K562 (cell line): Measurements from ENCODE around the gene COG4. TPM values are rescaled to one million over a fixed set of nuclear protein-coding genes. Genes with fewer than 3 reads are reported as not detected.
A peak's percentile ranks its signal among the peaks of the same experiment; 100 is the strongest.

Experiments
- CEBPB ChIP-seq: fragments of 450-650 bp; IDR thresholded peaks from 2 replicates; pipeline ENCODE4 v1.6.1; 2016; ENCODE audit warnings: missing genetic modification characterization, missing compliant biosample characterization
- ESRRA ChIP-seq: fragments of 450-650 bp; IDR thresholded peaks from 2 replicates; pipeline ENCODE4 v1.6.1; 2014; ENCODE audit warnings: low read depth, mild to moderate bottlenecking, moderate library complexity, borderline replicate concordance
- NR4A1 ChIP-seq, 2 experiments: fragments of 250-450 bp in 1 of 2; fragments of 450-650 bp in 1 of 2; sonication (Bioruptor Pico) in 1 of 2; IDR thresholded peaks; 2 replicates each; pipeline versions ENCODE4 v1.4.0 to v1.6.1; 2016 to 2020; ENCODE audit warnings: mild to moderate bottlenecking in 2 of 2, missing compliant biosample characterization in 1 of 2, missing genetic modification characterization in 1 of 2, moderate library complexity in 1 of 2
- SMC3 ChIP-seq: conservative IDR thresholded peaks from 2 replicates; pipeline ENCODE4 v1.6.1; 2011; ENCODE audit warnings: low read depth, low read length, improper control_type of control experiment; ENCODE audit not compliant: insufficient read depth
- ZNF3 ChIP-seq: fragments of 250-450 bp; sonication (Bioruptor Pico); IDR thresholded peaks from 2 replicates; pipeline ENCODE4 v1.5.0; 2021; ENCODE audit warnings: mild to moderate bottlenecking, moderate library complexity
- polyA plus RNA-seq, 8 experiments: library from polyadenylated mRNA; depleted of rRNA in 4 of 8; stranded (reverse) in 5 of 8; unstranded in 3 of 8; fragments of >200 nt; fragmentation: Nextera tagmentation in 2 of 8; fragmentation: Illumina TruSeq in 1 of 8; extraction: Ambion mirVana in 2 of 8; extraction: Trizol in 1 of 8; gene quantifications; 2 replicates each; pipeline versions ENCODE4 v1.2.1 to v1.2.3, GENCODE V29; 2011 to 2014; ENCODE audit warnings: inconsistent platforms in 1 of 8, missing spikeins in 1 of 8
- total RNA-seq, 7 experiments: library from RNA; depleted of rRNA in 6 of 7; stranded (reverse); fragments of >200 nt in 6 of 7; fragmentation: Illumina TruSeq in 2 of 7; extraction: Trizol in 2 of 7; gene quantifications; 2 replicates each; pipeline versions ENCODE4 v1.2.1 to v1.2.3, GENCODE V29; 2011 to 2021; ENCODE audit warnings: low replicate concordance in 1 of 7
- TF ChIP-seq, protein P1 (sequence below), 2 experiments: fragments of 450-650 bp; IDR thresholded peaks; 2 replicates each; pipeline ENCODE4 v1.6.1; 2016; ENCODE audit warnings: mild to moderate bottlenecking in 2 of 2, borderline replicate concordance in 1 of 2, low read depth in 1 of 2, moderate library complexity in 1 of 2
- TF ChIP-seq, protein P2 (sequence below): fragments of 250-450 bp; sonication (Bioruptor Pico); IDR thresholded peaks from 2 replicates; pipeline ENCODE4 v1.8.0; 2021; ENCODE audit warnings: mild to moderate bottlenecking, moderate library complexity
- TF ChIP-seq, protein P3 (sequence below): sonication (generic); formaldehyde crosslinking; IDR thresholded peaks from 2 replicates; pipeline ENCODE4 v1.8.1; 2023; ENCODE audit warnings: missing genetic modification reagents, mild to moderate bottlenecking, borderline replicate concordance
- TF ChIP-seq, protein P4 (sequence below), 2 experiments: fragments of 450-650 bp; IDR thresholded peaks; 2 replicates each; pipeline ENCODE4 v1.6.1; 2016

The COG4 gene
- total and polyA plus RNA-seq, 9 of the 15 experiments (the other 6 are each of a cell fraction or from before 2014, with no cell fraction given), result 13.7 to 73.9 (median 44.2) TPM

DNA sequence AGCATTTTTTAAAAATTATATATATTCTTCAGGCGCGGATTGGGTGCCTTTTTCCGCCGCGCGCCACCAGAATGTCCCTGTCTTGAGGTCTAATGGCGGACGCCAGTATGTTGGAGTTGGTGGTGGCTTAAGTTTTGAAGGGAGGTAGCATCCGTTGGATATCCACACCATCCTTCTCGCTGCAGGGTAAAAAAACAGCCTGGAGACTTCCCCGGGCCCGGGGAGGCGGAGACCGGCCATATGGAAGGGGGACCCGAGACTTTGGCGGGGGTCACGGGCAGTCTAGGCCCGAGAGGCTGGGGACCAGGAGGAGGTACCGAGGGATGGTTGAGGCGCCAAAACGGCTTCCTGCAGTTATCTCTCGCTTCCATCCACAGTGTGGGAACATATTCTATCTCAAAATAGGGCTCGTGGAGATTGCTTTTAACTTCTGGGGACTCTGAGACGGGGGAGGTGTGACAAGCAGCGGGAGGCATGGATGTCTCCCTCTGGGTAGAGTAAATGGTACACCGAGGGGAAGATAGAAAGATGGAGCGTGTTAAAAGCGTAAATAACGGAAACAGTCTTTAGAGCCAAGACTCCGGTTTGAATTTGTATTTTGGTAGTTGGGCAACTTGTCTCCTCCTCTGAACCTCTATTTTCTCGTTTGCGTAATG, 517 bp upstream of the COG4 start, which contains the start of gene SF3B3 (continued):
- TF ChIP-seq, protein P1, sequence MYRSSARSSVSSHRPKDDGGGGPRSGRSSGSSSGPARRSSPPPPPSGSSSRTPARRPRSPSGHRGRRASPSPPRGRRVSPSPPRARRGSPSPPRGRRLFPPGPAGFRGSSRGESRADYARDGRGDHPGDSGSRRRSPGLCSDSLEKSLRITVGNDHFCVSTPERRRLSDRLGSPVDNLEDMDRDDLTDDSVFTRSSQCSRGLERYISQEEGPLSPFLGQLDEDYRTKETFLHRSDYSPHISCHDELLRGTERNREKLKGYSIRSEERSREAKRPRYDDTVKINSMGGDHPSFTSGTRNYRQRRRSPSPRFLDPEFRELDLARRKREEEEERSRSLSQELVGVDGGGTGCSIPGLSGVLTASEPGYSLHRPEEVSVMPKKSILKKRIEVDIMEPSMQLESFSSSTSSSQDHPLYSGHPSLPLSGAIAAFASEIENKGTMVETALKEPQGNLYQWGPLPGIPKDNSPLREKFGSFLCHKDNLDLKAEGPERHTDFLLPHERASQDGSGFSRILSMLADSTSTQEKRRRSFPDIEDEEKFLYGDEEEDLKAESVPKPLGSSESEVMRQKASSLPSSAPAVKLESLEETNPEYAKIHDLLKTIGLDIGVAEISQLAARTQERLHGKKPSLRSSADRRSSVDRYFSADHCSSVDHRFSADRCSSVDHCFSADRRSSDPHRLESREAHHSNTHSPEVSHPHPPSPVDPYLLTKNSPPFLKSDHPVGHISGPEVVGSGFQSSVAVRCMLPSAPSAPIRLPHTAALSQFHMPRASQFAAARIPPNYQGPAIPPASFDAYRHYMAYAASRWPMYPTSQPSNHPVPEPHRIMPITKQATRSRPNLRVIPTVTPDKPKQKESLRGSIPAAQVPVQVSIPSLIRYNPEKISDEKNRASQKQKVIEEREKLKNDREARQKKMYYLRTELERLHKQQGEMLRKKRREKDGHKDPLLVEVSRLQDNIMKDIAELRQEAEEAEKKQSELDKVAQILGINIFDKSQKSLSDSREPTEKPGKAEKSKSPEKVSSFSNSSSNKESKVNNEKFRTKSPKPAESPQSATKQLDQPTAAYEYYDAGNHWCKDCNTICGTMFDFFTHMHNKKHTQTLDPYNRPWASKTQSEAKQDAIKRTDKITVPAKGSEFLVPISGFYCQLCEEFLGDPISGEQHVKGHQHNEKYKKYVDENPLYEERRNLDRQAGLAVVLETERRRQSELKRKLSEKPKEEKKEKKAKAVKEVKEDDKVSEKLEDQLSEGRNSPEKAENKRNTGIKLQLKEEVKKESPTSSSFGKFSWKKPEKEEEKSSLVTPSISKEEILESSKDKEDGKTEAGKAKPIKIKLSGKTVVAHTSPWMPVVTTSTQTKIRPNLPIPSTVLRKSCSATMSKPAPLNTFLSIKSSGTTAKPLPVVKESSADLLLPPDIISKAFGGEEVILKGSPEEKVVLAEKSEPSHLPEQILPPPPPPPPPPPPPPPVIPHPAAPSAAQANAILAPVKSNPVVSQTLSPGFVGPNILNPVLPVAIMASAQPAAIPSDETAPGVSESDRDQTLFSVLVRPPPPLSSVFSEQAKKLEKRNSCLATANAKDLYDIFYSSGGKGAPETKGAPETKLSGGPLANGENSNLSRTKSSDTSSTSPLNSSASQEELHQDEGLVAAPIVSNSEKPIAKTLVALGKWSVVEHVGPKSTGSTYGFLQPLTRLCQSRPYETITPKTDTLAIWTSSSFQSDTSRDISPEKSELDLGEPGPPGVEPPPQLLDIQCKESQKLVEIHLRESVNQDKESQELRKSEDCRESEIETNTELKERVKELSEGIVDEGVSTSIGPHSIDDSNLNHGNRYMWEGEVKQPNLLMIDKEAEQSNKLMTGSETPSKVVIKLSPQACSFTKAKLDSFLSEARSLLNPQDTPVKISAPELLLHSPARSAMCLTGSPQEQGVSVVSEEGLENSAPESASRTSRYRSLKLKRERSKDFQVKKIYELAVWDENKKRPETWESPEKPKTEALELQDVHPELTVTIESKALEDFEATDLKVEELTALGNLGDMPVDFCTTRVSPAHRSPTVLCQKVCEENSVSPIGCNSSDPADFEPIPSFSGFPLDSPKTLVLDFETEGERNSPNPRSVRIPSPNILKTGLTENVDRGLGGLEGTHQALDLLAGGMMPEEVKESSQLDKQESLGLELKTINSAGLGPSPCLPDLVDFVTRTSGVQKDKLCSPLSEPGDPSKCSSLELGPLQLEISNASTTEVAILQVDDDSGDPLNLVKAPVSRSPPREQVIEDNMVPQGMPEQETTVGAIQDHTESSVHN (IDR thresholded peaks at IDR 0.05; ENCODE audit: borderline replicate concordance in 1 of 2, low read depth in 1 of 2), result peak in 1 of 2 experiments; percentile 95; a peak in 2 of 4 replicates
- TF ChIP-seq, protein P2, sequence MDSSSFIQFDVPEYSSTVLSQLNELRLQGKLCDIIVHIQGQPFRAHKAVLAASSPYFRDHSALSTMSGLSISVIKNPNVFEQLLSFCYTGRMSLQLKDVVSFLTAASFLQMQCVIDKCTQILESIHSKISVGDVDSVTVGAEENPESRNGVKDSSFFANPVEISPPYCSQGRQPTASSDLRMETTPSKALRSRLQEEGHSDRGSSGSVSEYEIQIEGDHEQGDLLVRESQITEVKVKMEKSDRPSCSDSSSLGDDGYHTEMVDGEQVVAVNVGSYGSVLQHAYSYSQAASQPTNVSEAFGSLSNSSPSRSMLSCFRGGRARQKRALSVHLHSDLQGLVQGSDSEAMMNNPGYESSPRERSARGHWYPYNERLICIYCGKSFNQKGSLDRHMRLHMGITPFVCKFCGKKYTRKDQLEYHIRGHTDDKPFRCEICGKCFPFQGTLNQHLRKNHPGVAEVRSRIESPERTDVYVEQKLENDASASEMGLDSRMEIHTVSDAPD (CRISPR knock-in tag), result no peak
- TF ChIP-seq NR4A1 (CRISPR knock-in tag; IDR thresholded peaks at IDR 0.05) (no peak), NR4A1 (tag; IDR thresholded peaks at IDR 0.05) (0 out of 2 replicates have a peak, but pooled peaks have one; percentile 64), ZNF3 (CRISPR knock-in tag) (no peak), ESRRA (0 out of 2 replicates have a peak, but pooled peaks have one; percentile 43), CEBPB (tag) (peak; percentile 75; the same call in 1 of the 2 replicates), SMC3 (no peak)
- TF ChIP-seq, protein P3, sequence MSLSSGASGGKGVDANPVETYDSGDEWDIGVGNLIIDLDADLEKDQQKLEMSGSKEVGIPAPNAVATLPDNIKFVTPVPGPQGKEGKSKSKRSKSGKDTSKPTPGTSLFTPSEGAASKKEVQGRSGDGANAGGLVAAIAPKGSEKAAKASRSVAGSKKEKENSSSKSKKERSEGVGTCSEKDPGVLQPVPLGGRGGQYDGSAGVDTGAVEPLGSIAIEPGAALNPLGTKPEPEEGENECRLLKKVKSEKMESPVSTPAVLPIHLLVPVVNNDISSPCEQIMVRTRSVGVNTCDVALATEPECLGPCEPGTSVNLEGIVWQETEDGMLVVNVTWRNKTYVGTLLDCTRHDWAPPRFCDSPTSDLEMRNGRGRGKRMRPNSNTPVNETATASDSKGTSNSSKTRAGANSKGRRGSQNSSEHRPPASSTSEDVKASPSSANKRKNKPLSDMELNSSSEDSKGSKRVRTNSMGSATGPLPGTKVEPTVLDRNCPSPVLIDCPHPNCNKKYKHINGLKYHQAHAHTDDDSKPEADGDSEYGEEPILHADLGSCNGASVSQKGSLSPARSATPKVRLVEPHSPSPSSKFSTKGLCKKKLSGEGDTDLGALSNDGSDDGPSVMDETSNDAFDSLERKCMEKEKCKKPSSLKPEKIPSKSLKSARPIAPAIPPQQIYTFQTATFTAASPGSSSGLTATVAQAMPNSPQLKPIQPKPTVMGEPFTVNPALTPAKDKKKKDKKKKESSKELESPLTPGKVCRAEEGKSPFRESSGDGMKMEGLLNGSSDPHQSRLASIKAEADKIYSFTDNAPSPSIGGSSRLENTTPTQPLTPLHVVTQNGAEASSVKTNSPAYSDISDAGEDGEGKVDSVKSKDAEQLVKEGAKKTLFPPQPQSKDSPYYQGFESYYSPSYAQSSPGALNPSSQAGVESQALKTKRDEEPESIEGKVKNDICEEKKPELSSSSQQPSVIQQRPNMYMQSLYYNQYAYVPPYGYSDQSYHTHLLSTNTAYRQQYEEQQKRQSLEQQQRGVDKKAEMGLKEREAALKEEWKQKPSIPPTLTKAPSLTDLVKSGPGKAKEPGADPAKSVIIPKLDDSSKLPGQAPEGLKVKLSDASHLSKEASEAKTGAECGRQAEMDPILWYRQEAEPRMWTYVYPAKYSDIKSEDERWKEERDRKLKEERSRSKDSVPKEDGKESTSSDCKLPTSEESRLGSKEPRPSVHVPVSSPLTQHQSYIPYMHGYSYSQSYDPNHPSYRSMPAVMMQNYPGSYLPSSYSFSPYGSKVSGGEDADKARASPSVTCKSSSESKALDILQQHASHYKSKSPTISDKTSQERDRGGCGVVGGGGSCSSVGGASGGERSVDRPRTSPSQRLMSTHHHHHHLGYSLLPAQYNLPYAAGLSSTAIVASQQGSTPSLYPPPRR (CRISPR knock-in tag), result 0 out of 2 replicates have a peak, but pooled peaks have one; percentile 69
- TF ChIP-seq, protein P4, sequence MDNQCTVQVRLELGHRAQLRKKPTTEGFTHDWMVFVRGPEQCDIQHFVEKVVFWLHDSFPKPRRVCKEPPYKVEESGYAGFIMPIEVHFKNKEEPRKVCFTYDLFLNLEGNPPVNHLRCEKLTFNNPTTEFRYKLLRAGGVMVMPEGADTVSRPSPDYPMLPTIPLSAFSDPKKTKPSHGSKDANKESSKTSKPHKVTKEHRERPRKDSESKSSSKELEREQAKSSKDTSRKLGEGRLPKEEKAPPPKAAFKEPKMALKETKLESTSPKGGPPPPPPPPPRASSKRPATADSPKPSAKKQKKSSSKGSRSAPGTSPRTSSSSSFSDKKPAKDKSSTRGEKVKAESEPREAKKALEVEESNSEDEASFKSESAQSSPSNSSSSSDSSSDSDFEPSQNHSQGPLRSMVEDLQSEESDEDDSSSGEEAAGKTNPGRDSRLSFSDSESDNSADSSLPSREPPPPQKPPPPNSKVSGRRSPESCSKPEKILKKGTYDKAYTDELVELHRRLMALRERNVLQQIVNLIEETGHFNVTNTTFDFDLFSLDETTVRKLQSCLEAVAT (IDR thresholded peaks at IDR 0.05), result peak in 1 of 2 experiments; percentile 67; a peak in 1 of 4 replicates
